K562 (cell line): Measurements from ENCODE around the gene FAM181B. TPM values are rescaled to one million over a fixed set of nuclear protein-coding genes. Genes with fewer than 3 reads are reported as not detected.

Experiments
- HDAC6 ChIP-seq: IDR thresholded peaks from 2 replicates; pipeline ENCODE4 v1.6.1; 2012; ENCODE audit warnings: low read depth, mild to moderate bottlenecking, control low read depth, inconsistent platforms, low read length, moderate library complexity
- REST ChIP-seq, 2 experiments: fragments of 450-650 bp; formaldehyde crosslinking in 1 of 2; IDR thresholded peaks; 2 replicates each; pipeline versions ENCODE4 v1.4.0 to v1.6.1; 2014 to 2020; ENCODE audit warnings: mild to moderate bottlenecking in 2 of 2, borderline replicate concordance in 1 of 2, low read depth in 1 of 2
- ZBED1 ChIP-seq: IDR thresholded peaks from 2 replicates; pipeline ENCODE4 v1.6.1; 2014
- polyA plus RNA-seq, 8 experiments: library from polyadenylated mRNA; depleted of rRNA in 4 of 8; stranded (reverse) in 5 of 8; unstranded in 3 of 8; fragments of >200 nt; fragmentation: Nextera tagmentation in 2 of 8; fragmentation: Illumina TruSeq in 1 of 8; extraction: Ambion mirVana in 2 of 8; extraction: Trizol in 1 of 8; gene quantifications; 2 replicates each; pipeline versions ENCODE4 v1.2.1 to v1.2.3, GENCODE V29; 2011 to 2014; ENCODE audit warnings: inconsistent platforms in 1 of 8, missing spikeins in 1 of 8
- total RNA-seq, 7 experiments: library from RNA; depleted of rRNA in 6 of 7; stranded (reverse); fragments of >200 nt in 6 of 7; fragmentation: Illumina TruSeq in 2 of 7; extraction: Trizol in 2 of 7; gene quantifications; 2 replicates each; pipeline versions ENCODE4 v1.2.1 to v1.2.3, GENCODE V29; 2011 to 2021; ENCODE audit warnings: low replicate concordance in 1 of 7

The FAM181B gene
- total and polyA plus RNA-seq, 9 of the 15 experiments (the other 6 are each of a cell fraction or from before 2014, with no cell fraction given): 0.01 TPM; not detected in 8

GRCh38 chr11:82720267-82721065 lies 13.2 kb downstream of the FAM181B start (continued):
- TF ChIP-seq REST (IDR thresholded peaks at IDR 0.05; ENCODE audit: borderline replicate concordance) (no peak), REST (CRISPR knock-in tag; IDR thresholded peaks at IDR 0.05; ENCODE audit: low read depth) (no peak), HDAC6 (no peak), ZBED1 (no peak)
